HCT116 (cell line): ENCODE data around the gene TTLL11. TPM values are rescaled to one million over a fixed set of nuclear protein-coding genes. Genes with fewer than 3 reads are reported as not detected.

ENCODE experiments used
- ATAC-seq: fragments of 200-7000 bp; cut with Tn5 transposase; 2 replicates; pipeline ENCODE4 v1.9.1; 2020; ENCODE audit warnings: mild to moderate bottlenecking, moderate library complexity
- BruUV-seq: library from RNA; stranded (reverse); fragments of 400-500 nt; replicated peaks from 2 replicates; lab custom pipeline; 2021; lab: Mats Ljungman, UMichigan
- CTCF ChIA-PET: fragments of 300-600 bp; sonication (Branson Sonifier 250); formaldehyde crosslinking; loops from one replicate; lab custom pipeline; 2021; ENCODE audit warnings: antibody characterized with exemption; lab: Charles Lee
- POLR2A ChIA-PET: fragments of 300-600, 350-600 bp; sonication (Branson Sonifier 250); formaldehyde crosslinking; loops from one replicate; lab custom pipeline; 2021; ENCODE audit warnings: antibody characterized with exemption; lab: Charles Lee
- RAD21 ChIA-PET, 2 experiments: fragments of 300-600 bp; sonication (Branson Sonifier 250); formaldehyde crosslinking; loops; one replicate each; lab custom pipeline; 2023; ENCODE audit warnings: low total read pairs in 2 of 2; ENCODE audit not compliant: uncharacterized antibody in 2 of 2, unreplicated experiment in 2 of 2, low non-redundant PET in 1 of 2; lab: Charles Lee
- DNase-seq: peaks from one replicate; pipeline ENCODE4 v3.0.0-alpha.2; 2010; ENCODE audit warnings: low read depth, low spot score
- H2AFZ ChIP-seq: fragments of 200-600 bp; shearing (Covaris generic), sonication (generic); 2 replicates; pipeline ENCODE4 v1.6.1; 2017; ENCODE audit warnings: low read depth, mixed run types, mixed read lengths, antibody characterized with exemption, low read length; ENCODE audit not compliant: poor library complexity, severe bottlenecking
- H3K27ac ChIP-seq: 2 replicates; pipeline ENCODE4 v1.5.1; 2012; ENCODE audit warnings: low read depth, low read length
- H3K27me3 ChIP-seq: fragments of 200-600 bp; sonication (generic); 2 replicates; pipeline ENCODE4 v1.6.1; 2016; ENCODE audit warnings: mixed run types, low read length, mixed read lengths; ENCODE audit not compliant: insufficient read depth
- H3K36me3 ChIP-seq, 2 experiments: fragments of 200-500 bp in 1 of 2; fragments of 200-600 bp in 1 of 2; sonication (Bioruptor generic) in 1 of 2; sonication (generic) in 1 of 2; 2 replicates each; pipeline versions ENCODE4 v1.5.1 to v1.6.1; 2014 to 2016; ENCODE audit warnings: low read length in 2 of 2, inconsistent platforms in 1 of 2, mixed read lengths in 1 of 2, mixed run types in 1 of 2; ENCODE audit not compliant: insufficient read depth in 2 of 2, control insufficient read depth in 1 of 2
- H3K4me1 ChIP-seq, 2 experiments: fragments of 200-600 bp in 1 of 2; sonication (generic) in 1 of 2; 2 replicates each; pipeline versions ENCODE4 v1.5.1 to v1.6.1; 2012 to 2017; ENCODE audit warnings: low read length in 2 of 2, inconsistent platforms in 1 of 2, mild to moderate bottlenecking in 1 of 2, mixed read lengths in 1 of 2, mixed run types in 1 of 2, moderate library complexity in 1 of 2; ENCODE audit not compliant: insufficient read depth in 2 of 2, control insufficient read depth in 1 of 2
- H3K4me2 ChIP-seq: fragments of 200-600 bp; sonication (generic); 2 replicates; pipeline ENCODE4 v1.6.1; 2017; ENCODE audit warnings: mixed run types, low read length, mixed read lengths
- H3K4me3 ChIP-seq, 2 experiments: fragments of 200-600 bp in 1 of 2; sonication (generic) in 1 of 2; replicated peaks in 1 of 2; 2 replicates each; pipeline ENCODE4 v1.5.1; 2011 to 2016; ENCODE audit warnings: low read length in 2 of 2, control low read depth in 1 of 2, low read depth in 1 of 2, mild to moderate bottlenecking in 1 of 2, mixed read lengths in 1 of 2, mixed run types in 1 of 2
- H3K79me2 ChIP-seq: fragments of 200-600 bp; sonication (generic); 2 replicates; pipeline ENCODE4 v1.6.1; 2017; ENCODE audit warnings: mild to moderate bottlenecking, mixed run types, low read length, moderate library complexity, mixed read lengths; ENCODE audit not compliant: insufficient read depth
- H3K9ac ChIP-seq: fragments of 200-600 bp; sonication (generic); 2 replicates; pipeline ENCODE4 v1.6.1; 2016; ENCODE audit warnings: low read length, mixed read lengths
- H3K9me2 ChIP-seq: fragments of 200-600 bp; sonication (generic), shearing (Covaris generic); 2 replicates; pipeline ENCODE4 v1.6.1; 2017; ENCODE audit warnings: mixed run types, mild to moderate bottlenecking, moderate library complexity; ENCODE audit not compliant: insufficient read depth
- H3K9me3 ChIP-seq, 2 experiments: fragments of 200-500 bp in 1 of 2; fragments of 200-600 bp in 1 of 2; sonication (Bioruptor generic) in 1 of 2; sonication (generic) in 1 of 2; 2 replicates each; pipeline ENCODE4 v1.6.1; 2014 to 2017; ENCODE audit warnings: low read length in 2 of 2, mixed read lengths in 2 of 2, inconsistent platforms in 1 of 2, low read depth in 1 of 2, mild to moderate bottlenecking in 1 of 2, mixed run types in 1 of 2, moderate library complexity in 1 of 2; ENCODE audit not compliant: control insufficient read depth in 1 of 2, insufficient read depth in 1 of 2
- H4K20me1 ChIP-seq: fragments of 200-600 bp; sonication (generic), shearing (Covaris generic); 2 replicates; pipeline ENCODE4 v1.6.1; 2017; ENCODE audit warnings: mixed run types, mild to moderate bottlenecking, moderate library complexity; ENCODE audit not compliant: insufficient read depth
- CEBPB ChIP-seq: IDR thresholded peaks from 2 replicates; pipeline ENCODE4 v1.6.1; 2012; ENCODE audit warnings: low read depth
- EGR1 ChIP-seq: IDR thresholded peaks from 2 replicates; pipeline ENCODE4 v1.6.1; 2012; ENCODE audit warnings: low read depth
- EZH2 ChIP-seq: fragments of 200-600 bp; sonication (generic); IDR thresholded peaks from 2 replicates; pipeline ENCODE4 v1.6.1; 2017; ENCODE audit warnings: antibody characterized with exemption, mixed run types
- EZH2phosphoT487 ChIP-seq: fragments of 200-600 bp; IDR thresholded peaks from 2 replicates; pipeline ENCODE4 v1.6.1; 2018; ENCODE audit warnings: antibody characterized with exemption, borderline replicate concordance
- JUND ChIP-seq: IDR thresholded peaks from 2 replicates; pipeline ENCODE4 v1.6.1; 2012
- POLR2A ChIP-seq: IDR thresholded peaks from 2 replicates; pipeline ENCODE4 v1.7.0; 2011; ENCODE audit warnings: borderline replicate concordance; ENCODE audit not compliant: insufficient read depth, insufficient read length; ENCODE audit errors: extremely low read depth
- POLR2AphosphoS5 ChIP-seq: IDR thresholded peaks from 2 replicates; pipeline ENCODE4 v1.6.1; 2011; ENCODE audit warnings: mild to moderate bottlenecking, low read depth, low read length, moderate library complexity
- RAD21 ChIP-seq: IDR thresholded peaks from 2 replicates; pipeline ENCODE4 v1.6.1; 2012; ENCODE audit warnings: low read depth, mild to moderate bottlenecking
- SIN3A ChIP-seq: IDR thresholded peaks from 2 replicates; pipeline ENCODE4 v1.6.1; 2012; ENCODE audit warnings: low read depth
- SP1 ChIP-seq: IDR thresholded peaks from 2 replicates; pipeline ENCODE4 v1.6.1; 2012; ENCODE audit warnings: low read depth
- SRF ChIP-seq: IDR thresholded peaks from 2 replicates; pipeline ENCODE4 v1.6.1; 2012; ENCODE audit warnings: low read depth
- TCF7L2 ChIP-seq: IDR thresholded peaks from 2 replicates; pipeline ENCODE4 v1.7.0; 2011; ENCODE audit warnings: borderline replicate concordance, inconsistent platforms; ENCODE audit not compliant: insufficient read depth, insufficient read length; ENCODE audit errors: extremely low read depth
- YY1 ChIP-seq: IDR thresholded peaks from 2 replicates; pipeline ENCODE4 v1.6.1; 2011; ENCODE audit warnings: low read length, low read depth, moderate library complexity, mild to moderate bottlenecking; ENCODE audit not compliant: insufficient replicate concordance; ENCODE audit errors: extremely low read depth
- ZFX ChIP-seq: fragments of 450-650 bp; IDR thresholded peaks from 2 replicates; pipeline ENCODE4 v1.6.1; 2017
- ZNF274 ChIP-seq: fragments of 200-500 bp; sonication (Bioruptor generic); IDR thresholded peaks from 2 replicates; pipeline ENCODE4 v1.6.1; 2014; ENCODE audit warnings: mild to moderate bottlenecking, low read depth, low read length, inconsistent platforms
- intact Hi-C: fragments of 100-400 bp; cut with micrococcal nuclease; formaldehyde crosslinking; loops from 2 replicates; pipeline ENCODE4 v1.10.0; 2022
- total RNA-seq: library from RNA; stranded (reverse); gene quantifications from one replicate; pipeline ENCODE4 v1.2.1, GENCODE V29; 2021; ENCODE audit not compliant: unreplicated experiment
- TF ChIP-seq, protein P1 (sequence below): IDR thresholded peaks from 2 replicates; pipeline ENCODE4 v1.6.1; 2011; ENCODE audit warnings: mild to moderate bottlenecking, low read length, moderate library complexity; ENCODE audit not compliant: insufficient replicate concordance; ENCODE audit errors: extremely low read depth

TTLL11 gene
- total RNA-seq, 1 experiment from 2014 or later: 2.2 TPM

DNA sequence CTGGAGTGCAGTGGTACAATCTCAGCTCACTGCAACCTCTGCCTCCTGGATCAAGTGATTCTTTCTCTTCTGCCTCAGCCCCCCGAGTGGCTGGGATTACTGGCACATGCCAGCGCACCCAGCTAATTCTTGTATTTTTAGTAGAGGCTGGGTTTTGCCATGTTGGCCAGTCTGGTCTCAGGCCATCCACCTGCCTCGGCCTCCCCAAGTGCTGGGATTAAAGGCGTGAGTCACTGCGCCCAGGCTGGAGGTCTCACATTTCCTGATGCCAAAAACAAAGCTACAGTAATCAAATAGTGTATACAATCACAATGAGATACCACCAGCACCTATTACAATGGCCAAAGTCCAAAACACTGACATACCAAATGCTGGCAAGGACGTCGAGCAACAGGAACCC is 51.1 kb downstream of the TTLL11 start:
- H3K4me1 ChIP-seq: no peaks in the 10 kb centered on the region
- no peak overlapping the region for H3K4me3 ChIP-seq
- BruUV-seq: no TSS peak
- H4K20me1 ChIP-seq: no peaks in the 10 kb centered on the region
- ChIA-PET RAD21 (no interaction called here), POLR2A (no interaction called here), CTCF (no interaction called here)
- DNase-seq (no peak), ATAC-seq (no peak)
- no peaks in the 10 kb centered on the region for H3K27me3 ChIP-seq
- H3K4me2 ChIP-seq: no peak overlapping the region
- H2AFZ ChIP-seq: no peak overlapping the region
- no peaks in the 10 kb centered on the region for H3K9me2 ChIP-seq
- no peaks in the 10 kb centered on the region for H3K9me3 ChIP-seq
- intact Hi-C loops: no loop called here
- H3K9ac ChIP-seq: no peak overlapping the region
- H3K79me2 ChIP-seq: no peaks in the 10 kb centered on the region
- no peak overlapping the region for H3K27ac ChIP-seq
- no peaks in the 10 kb centered on the region for H3K36me3 ChIP-seq
- TF ChIP-seq SIN3A: no peak
- no peak for TF ChIP-seq SRF
- no peak for TF ChIP-seq POLR2AphosphoS5
- no peak for TF ChIP-seq EZH2phosphoT487
- no peak for TF ChIP-seq RAD21
- no peak for TF ChIP-seq CEBPB
- TF ChIP-seq SP1: no peak

DNA sequence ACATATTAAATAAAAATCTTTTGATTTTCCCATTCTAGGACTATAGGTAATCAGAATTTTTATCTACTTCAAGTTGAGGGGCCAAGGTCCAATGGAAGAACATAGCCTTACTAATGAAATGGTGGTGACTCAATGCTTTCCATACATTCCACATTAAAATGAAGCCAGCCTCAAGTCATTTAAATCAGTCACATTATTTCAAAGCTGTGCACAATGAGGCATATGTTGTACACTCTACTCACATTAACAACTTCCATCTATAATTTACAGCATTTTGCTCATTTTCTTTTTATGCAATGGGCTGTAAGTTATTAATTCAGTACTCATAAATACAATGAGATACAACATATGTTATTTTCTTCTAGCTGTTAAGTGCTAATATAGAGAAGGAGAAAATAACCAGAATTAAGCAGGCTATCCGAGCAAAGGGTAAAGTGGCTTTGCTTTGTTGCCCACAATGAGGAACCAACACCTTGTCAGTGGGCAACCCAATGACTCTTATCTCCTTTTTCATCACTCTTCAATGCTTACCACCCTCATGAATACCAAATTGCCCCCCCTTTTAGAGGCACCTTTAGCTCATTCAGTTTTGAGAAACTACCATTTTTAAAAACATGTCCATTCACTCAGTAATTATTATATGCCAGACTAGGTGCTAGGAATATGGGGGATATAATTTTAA is 52.4 kb downstream of the TTLL11 start:
- Histone ChIP-seq H4K20me1 (no peaks in the 10 kb centered on the region), H3K4me1 (no peaks in the 10 kb centered on the region), H3K4me2 (no peak overlapping the region), H2AFZ (no peak overlapping the region), H3K4me3 (no peak overlapping the region), H3K27ac (no peak overlapping the region), H3K79me2 (no peaks in the 10 kb centered on the region), H3K36me3 (no peaks in the 10 kb centered on the region), H3K9me3 (no peaks in the 10 kb centered on the region), H3K27me3 (no peaks in the 10 kb centered on the region), H3K9ac (no peak overlapping the region), H3K9me2 (no peaks in the 10 kb centered on the region)
- no peak for DNase-seq
- intact Hi-C loops: no loop called here
- BruUV-seq: no TSS peak
- POLR2A ChIA-PET: no interaction called here
- RAD21 ChIA-PET: interaction anchor here in 1 of 2 experiments (0.6 kb wide), 1 partner anchor 1244 kb away, joined by 6 read pairs; no protein-coding TSS in a partner anchor
- ATAC-seq: no peak
- CTCF ChIA-PET: no interaction called here
- TF ChIP-seq SP1 (no peak), RAD21 (no peak), ZFX (no peak), POLR2A (no peak), SRF (no peak), POLR2AphosphoS5 (no peak), EGR1 (no peak), YY1 (no peak), TCF7L2 (no peak), EZH2 (no peak), JUND (no peak), ZNF274 (no peak)
- TF ChIP-seq, protein P1, sequence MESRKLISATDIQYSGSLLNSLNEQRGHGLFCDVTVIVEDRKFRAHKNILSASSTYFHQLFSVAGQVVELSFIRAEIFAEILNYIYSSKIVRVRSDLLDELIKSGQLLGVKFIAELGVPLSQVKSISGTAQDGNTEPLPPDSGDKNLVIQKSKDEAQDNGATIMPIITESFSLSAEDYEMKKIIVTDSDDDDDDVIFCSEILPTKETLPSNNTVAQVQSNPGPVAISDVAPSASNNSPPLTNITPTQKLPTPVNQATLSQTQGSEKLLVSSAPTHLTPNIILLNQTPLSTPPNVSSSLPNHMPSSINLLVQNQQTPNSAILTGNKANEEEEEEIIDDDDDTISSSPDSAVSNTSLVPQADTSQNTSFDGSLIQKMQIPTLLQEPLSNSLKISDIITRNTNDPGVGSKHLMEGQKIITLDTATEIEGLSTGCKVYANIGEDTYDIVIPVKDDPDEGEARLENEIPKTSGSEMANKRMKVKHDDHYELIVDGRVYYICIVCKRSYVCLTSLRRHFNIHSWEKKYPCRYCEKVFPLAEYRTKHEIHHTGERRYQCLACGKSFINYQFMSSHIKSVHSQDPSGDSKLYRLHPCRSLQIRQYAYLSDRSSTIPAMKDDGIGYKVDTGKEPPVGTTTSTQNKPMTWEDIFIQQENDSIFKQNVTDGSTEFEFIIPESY: no peak
